Endothelial cell of hepatic sinusoid (primary cell): ENCODE data around the gene RFC4.

Experiments
- in situ Hi-C: cut with HindIII; loops from 2 replicates; pipeline ENCODE4 v1.10.0; 2017; ENCODE audit warnings: low sequenced_read_pairs

The RFC4 gene

GRCh38 chr3:186754871-186755270 lies 51.4 kb downstream of the RFC4 start:
- in situ Hi-C loops, result no loop called here

GRCh38 chr3:186754006-186754405 lies 52.3 kb downstream of the RFC4 start:
- in situ Hi-C loops, result no loop called here

DNA sequence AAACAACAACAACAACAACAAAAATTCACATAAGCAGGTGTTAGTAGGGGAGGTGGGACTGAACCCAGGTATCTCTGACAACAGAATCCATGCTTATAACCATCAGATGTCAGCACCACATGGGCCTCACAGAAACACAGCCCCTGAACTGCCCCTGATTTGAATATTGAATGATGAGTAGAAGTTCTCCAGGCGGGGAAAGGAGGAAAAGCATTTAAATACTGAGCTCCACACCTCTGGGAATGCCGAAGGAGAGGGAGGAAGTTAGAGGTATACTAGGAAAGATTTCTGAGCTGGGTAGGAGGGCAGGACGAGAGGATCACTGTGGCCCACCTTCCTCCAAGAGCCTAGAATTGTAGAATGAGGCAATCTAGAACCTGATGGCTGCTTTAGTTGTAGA lies 54.8 kb downstream of the RFC4 start:
- in situ Hi-C loops, result no loop called here

- in situ Hi-C loops, result no loop called here
Measured at GRCh38 chr3:186750316-186750715, 56.0 kb downstream of the RFC4 start.

GRCh38 chr3:186746008-186746407 lies 60.3 kb downstream of the RFC4 start:
- in situ Hi-C loops, result no loop called here

GRCh38 chr3:186743666-186744065 lies 62.6 kb downstream of the RFC4 start:
- in situ Hi-C loops, result no loop called here

- in situ Hi-C loops, result no loop called here
Measured at GRCh38 chr3:186742618-186743380, 63.5 kb downstream of the RFC4 start.
